PC-9 (cell line): ENCODE results near the gene THADA. TPM values are rescaled to one million over a fixed set of nuclear protein-coding genes. Genes with fewer than 3 reads are reported as not detected.

Experiments used
- BruUV-seq: library from RNA; stranded (reverse); fragments of 400-500 nt; replicated peaks from 2 replicates; lab custom pipeline; 2021; lab: Mats Ljungman, UMichigan
- CTCF ChIA-PET: fragments of 300-600 bp; sonication (Branson Sonifier 250); formaldehyde crosslinking; loops from one replicate; lab custom pipeline; 2022; ENCODE audit warnings: antibody characterized with exemption; lab: Charles Lee
- POLR2A ChIA-PET: fragments of 300-600 bp; sonication (Branson Sonifier 250); formaldehyde crosslinking; loops from one replicate; lab custom pipeline; 2022; ENCODE audit warnings: antibody characterized with exemption; ENCODE audit not compliant: unreplicated experiment; lab: Charles Lee
- DNase-seq, 2 experiments: peaks; one replicate each; pipeline versions ENCODE4 v3.0.0 to v3.0.0-alpha.2; 2015 to 2022; ENCODE audit warnings: mixed read lengths in 1 of 2
- H2AFZ ChIP-seq: fragments of 200-600 bp; sonication (generic); 2 replicates; pipeline ENCODE4 v1.8.1; 2017; ENCODE audit warnings: antibody characterized with exemption
- H3F3A ChIP-seq: fragments of 200-600 bp; sonication (generic); 2 replicates; pipeline ENCODE4 v1.8.1; 2017; ENCODE audit warnings: antibody characterized with exemption, mild to moderate bottlenecking, low read depth; ENCODE audit not compliant: insufficient read depth
- H3K27ac ChIP-seq: fragments of 200-600 bp; sonication (generic); 2 replicates; pipeline ENCODE4 v1.6.1; 2016; ENCODE audit warnings: mixed run types
- H3K27me3 ChIP-seq: fragments of 200-600 bp; sonication (generic); 2 replicates; pipeline ENCODE4 v1.6.1; 2016; ENCODE audit warnings: low read depth, mixed run types; ENCODE audit not compliant: insufficient read depth
- H3K36me3 ChIP-seq: fragments of 200-600 bp; sonication (generic); 2 replicates; pipeline ENCODE4 v1.6.1; 2016; ENCODE audit warnings: low read depth, mixed run types
- H3K4me1 ChIP-seq: fragments of 200-600 bp; sonication (generic); replicated peaks from 2 replicates; pipeline ENCODE4 v1.6.1; 2016; ENCODE audit warnings: mixed run types; ENCODE audit not compliant: insufficient read depth
- H3K4me2 ChIP-seq: fragments of 200-600 bp; sonication (generic); 2 replicates; pipeline ENCODE4 v1.6.1; 2017; ENCODE audit warnings: mixed run types
- H3K4me3 ChIP-seq: fragments of 200-600 bp; sonication (generic); 2 replicates; pipeline ENCODE4 v1.6.1; 2016; ENCODE audit warnings: mixed run types
- H3K79me2 ChIP-seq: fragments of 200-600 bp; sonication (generic); 2 replicates; pipeline ENCODE4 v1.6.1; 2017; ENCODE audit warnings: low read depth, mixed run types
- H3K9me2 ChIP-seq: fragments of 200-600 bp; sonication (generic); 2 replicates; pipeline ENCODE4 v1.8.1; 2017; ENCODE audit warnings: mild to moderate bottlenecking; ENCODE audit not compliant: insufficient read depth
- H3K9me3 ChIP-seq: fragments of 200-600 bp; sonication (generic); 2 replicates; pipeline ENCODE4 v1.8.1; 2016; ENCODE audit warnings: low read depth; ENCODE audit not compliant: insufficient read depth
- H4K20me1 ChIP-seq: fragments of 200-600 bp; sonication (generic); 2 replicates; pipeline ENCODE4 v1.8.1; 2017; ENCODE audit not compliant: insufficient read depth
- CTCF ChIP-seq: fragments of 200-600 bp; sonication (generic); conservative IDR thresholded peaks from 2 replicates; pipeline ENCODE4 v1.6.1; 2017; ENCODE audit warnings: mixed run types, antibody characterized with exemption, mild to moderate bottlenecking, moderate library complexity
- EZH2 ChIP-seq: fragments of 200-600 bp; sonication (generic); IDR thresholded peaks from 2 replicates; pipeline ENCODE4 v1.8.0; 2017; ENCODE audit warnings: antibody characterized with exemption, low read depth
- intact Hi-C: fragments of 100-400 bp; cut with micrococcal nuclease; formaldehyde crosslinking; loops from one replicate; pipeline ENCODE4 v1.10.0; 2022; ENCODE audit not compliant: unreplicated experiment
- total RNA-seq: library from RNA; stranded (reverse); gene quantifications from 2 replicates; pipeline ENCODE4 v1.2.3, GENCODE V29; 2021

THADA gene
- total RNA-seq, 1 experiment from 2014 or later = 28.1 TPM

GRCh38 chr2:43267381-43267780, 328.5 kb downstream of the THADA start:
- no peaks in the 10 kb centered on the region for H3K36me3 ChIP-seq
- H3K79me2 ChIP-seq = no peaks in the 10 kb centered on the region
- no peak overlapping the region for H3K4me3 ChIP-seq
- no peaks in the 10 kb centered on the region for H3F3A ChIP-seq
- H3K4me2 ChIP-seq = no peak overlapping the region
- H3K27ac ChIP-seq = no peak overlapping the region
- no peaks in the 10 kb centered on the region for H3K27me3 ChIP-seq
- ChIA-PET CTCF (no interaction called here), POLR2A (no interaction called here)
- H4K20me1 ChIP-seq = no peaks in the 10 kb centered on the region
- BruUV-seq = no TSS peak
- no peak for TF ChIP-seq EZH2
- 0 out of 2 replicates have a peak, but pooled peaks cover 4% of the 10 kb centered on the region for H3K4me1 ChIP-seq
- intact Hi-C loops = no loop called here
- H3K9me3 ChIP-seq = no peaks in the 10 kb centered on the region
- no peak overlapping the region for H2AFZ ChIP-seq
- DNase-seq = no peak
- H3K9me2 ChIP-seq = no peaks in the 10 kb centered on the region

- no peaks in the 10 kb centered on the region for H3K9me2 ChIP-seq
- H3K36me3 ChIP-seq = no peaks in the 10 kb centered on the region
- no TSS peak for BruUV-seq
- no peaks in the 10 kb centered on the region for H4K20me1 ChIP-seq
- H3K79me2 ChIP-seq = no peaks in the 10 kb centered on the region
- no peak for TF ChIP-seq EZH2
- TF ChIP-seq CTCF = no peak
- no peak overlapping the region for H3K4me3 ChIP-seq
- H3F3A ChIP-seq = no peaks in the 10 kb centered on the region
- ChIA-PET POLR2A (no interaction called here), CTCF (no interaction called here)
- H3K27me3 ChIP-seq = no peaks in the 10 kb centered on the region
- peak in 1 of 2 experiments; percentile 39 for DNase-seq
- intact Hi-C loops = no loop called here
- H2AFZ ChIP-seq = no peak overlapping the region
- H3K4me1 ChIP-seq = 0 out of 2 replicates have a peak, but pooled peaks cover 4% of the 10 kb centered on the region
- H3K4me2 ChIP-seq = no peak overlapping the region
- H3K27ac ChIP-seq = no peak overlapping the region
- H3K9me3 ChIP-seq = no peaks in the 10 kb centered on the region
Observed at GRCh38 chr2:43266711-43267111, 329.1 kb downstream of the THADA start.

- Histone ChIP-seq H3K27me3 (no peaks in the 10 kb centered on the region), H3K36me3 (no peaks in the 10 kb centered on the region), H3K9me2 (no peaks in the 10 kb centered on the region), H3K27ac (no peak overlapping the region), H3K4me2 (no peak overlapping the region), H3K4me3 (no peak overlapping the region), H3K9me3 (no peaks in the 10 kb centered on the region), H3K79me2 (no peaks in the 10 kb centered on the region), H3K4me1 (0 out of 2 replicates have a peak, but pooled peaks cover 4% of the 10 kb centered on the region), H4K20me1 (no peaks in the 10 kb centered on the region), H3F3A (no peaks in the 10 kb centered on the region), H2AFZ (no peak overlapping the region)
- ChIA-PET POLR2A (no interaction called here), CTCF (no interaction called here)
- DNase-seq = no peak
- intact Hi-C loops = no loop called here
- BruUV-seq = no TSS peak
- TF ChIP-seq EZH2 = no peak
Observed at GRCh38 chr2:43265421-43265820, 330.4 kb downstream of the THADA start.

- intact Hi-C loops = no loop called here
- BruUV-seq = no TSS peak
- CTCF ChIA-PET = no interaction called here
Observed at GRCh38 chr2:43265001-43265400, 330.8 kb downstream of the THADA start.

More at GRCh38 chr2:43265001-43265400, 330.8 kb downstream of the THADA start:
- POLR2A ChIA-PET = no interaction called here
- H3K4me2 ChIP-seq = no peak overlapping the region
- H3K4me1 ChIP-seq = 0 out of 2 replicates have a peak, but pooled peaks cover 4% of the 10 kb centered on the region
- no peak overlapping the region for H3K4me3 ChIP-seq
- no peaks in the 10 kb centered on the region for H3K9me3 ChIP-seq
- no peaks in the 10 kb centered on the region for H3K36me3 ChIP-seq
- no peak overlapping the region for H2AFZ ChIP-seq
- H3K27ac ChIP-seq = no peak overlapping the region
- H3K9me2 ChIP-seq = no peaks in the 10 kb centered on the region
- H4K20me1 ChIP-seq = no peaks in the 10 kb centered on the region
- H3K27me3 ChIP-seq = no peaks in the 10 kb centered on the region
- DNase-seq = no peak
- no peaks in the 10 kb centered on the region for H3F3A ChIP-seq
- TF ChIP-seq CTCF = no peak
- no peak for TF ChIP-seq EZH2
- H3K79me2 ChIP-seq = no peaks in the 10 kb centered on the region
